Measurements from ENCODE around the gene GFRA4. TPM values are rescaled to one million over a fixed set of nuclear protein-coding genes. Genes with fewer than 3 reads are reported as not detected.
A peak's percentile ranks its signal among the peaks of the same experiment; 100 is the strongest.

The GFRA4 gene
- total RNA-seq, 1 experiment from 2014 or later = not detected

DNA sequence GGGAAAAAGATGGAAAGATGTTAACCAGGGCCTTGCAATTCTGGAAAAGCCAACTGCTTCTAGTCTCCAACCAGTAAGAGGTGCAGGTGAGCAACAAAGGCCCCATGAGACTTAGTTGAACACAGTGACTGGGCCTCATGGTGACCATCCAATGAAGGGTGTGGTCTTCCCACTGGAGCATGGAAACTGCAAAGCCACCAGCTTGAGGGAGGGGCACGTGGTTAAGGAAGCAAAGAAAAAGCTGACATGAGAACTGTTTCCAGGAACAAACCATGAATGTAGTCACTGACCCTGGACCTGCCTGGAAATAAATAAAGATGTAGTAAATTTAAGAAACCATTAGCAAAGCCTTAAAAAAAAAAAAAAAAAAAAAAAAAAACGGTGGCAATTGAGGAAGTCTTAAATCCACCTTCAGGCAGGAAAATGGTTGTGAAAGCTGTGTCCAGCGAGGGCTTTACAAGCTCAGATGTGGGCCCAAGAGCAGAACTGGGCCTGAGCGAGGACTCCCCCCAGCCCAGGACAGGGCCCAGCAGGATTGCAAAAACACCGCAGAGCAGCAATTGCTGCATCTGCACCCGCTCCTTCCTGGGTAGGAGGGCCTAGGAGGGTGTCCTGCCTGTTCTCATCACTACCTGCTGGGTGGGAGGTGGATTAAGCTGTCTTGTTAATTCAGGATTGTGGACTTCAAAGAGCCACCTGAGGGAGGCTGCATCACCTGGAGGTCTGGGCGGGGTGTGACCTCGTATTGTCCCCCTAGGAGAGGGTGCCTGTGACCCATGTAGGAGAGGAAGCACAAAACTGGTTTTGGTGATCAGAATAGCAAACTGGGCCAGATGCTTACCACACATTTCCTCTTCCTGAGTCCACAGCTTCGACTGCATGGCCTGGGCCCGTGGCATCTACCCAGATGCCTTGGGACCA, 10.3 kb downstream of the GFRA4 start:
- Mint-ChIP-seq H3K9me3 (peaks cover 8% of the 10 kb centered on the region), H3K36me3 (no peaks in the 10 kb centered on the region), H3K4me3 (no peak overlapping the region), H3K27me3 (ENCODE audit: low read depth) (peaks cover 4% of the 10 kb centered on the region; the same call in 1 of the 2 replicates), H3K27ac (no peak overlapping the region), H3K4me1 (peaks cover 2% of the 10 kb centered on the region)
- ATAC-seq = peak; percentile 69
- TF ChIP-seq, protein P1, sequence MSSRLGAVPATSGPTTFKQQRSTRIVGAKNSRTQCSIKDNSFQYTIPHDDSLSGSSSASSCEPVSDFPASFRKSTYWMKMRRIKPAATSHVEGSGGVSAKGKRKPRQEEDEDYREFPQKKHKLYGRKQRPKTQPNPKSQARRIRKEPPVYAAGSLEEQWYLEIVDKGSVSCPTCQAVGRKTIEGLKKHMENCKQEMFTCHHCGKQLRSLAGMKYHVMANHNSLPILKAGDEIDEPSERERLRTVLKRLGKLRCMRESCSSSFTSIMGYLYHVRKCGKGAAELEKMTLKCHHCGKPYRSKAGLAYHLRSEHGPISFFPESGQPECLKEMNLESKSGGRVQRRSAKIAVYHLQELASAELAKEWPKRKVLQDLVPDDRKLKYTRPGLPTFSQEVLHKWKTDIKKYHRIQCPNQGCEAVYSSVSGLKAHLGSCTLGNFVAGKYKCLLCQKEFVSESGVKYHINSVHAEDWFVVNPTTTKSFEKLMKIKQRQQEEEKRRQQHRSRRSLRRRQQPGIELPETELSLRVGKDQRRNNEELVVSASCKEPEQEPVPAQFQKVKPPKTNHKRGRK (CRISPR knock-in tag; IDR thresholded peaks at IDR 0.05; ENCODE audit: borderline replicate concordance) = no peak
- TF ChIP-seq NFATC4 (CRISPR knock-in tag; IDR thresholded peaks at IDR 0.05) (no peak), KAT7 (CRISPR knock-in tag; IDR thresholded peaks at IDR 0.05; ENCODE audit: borderline replicate concordance) (no peak), ZNF423 (CRISPR knock-in tag; IDR thresholded peaks at IDR 0.05) (peak; percentile 55)
- TF ChIP-seq, protein P2, sequence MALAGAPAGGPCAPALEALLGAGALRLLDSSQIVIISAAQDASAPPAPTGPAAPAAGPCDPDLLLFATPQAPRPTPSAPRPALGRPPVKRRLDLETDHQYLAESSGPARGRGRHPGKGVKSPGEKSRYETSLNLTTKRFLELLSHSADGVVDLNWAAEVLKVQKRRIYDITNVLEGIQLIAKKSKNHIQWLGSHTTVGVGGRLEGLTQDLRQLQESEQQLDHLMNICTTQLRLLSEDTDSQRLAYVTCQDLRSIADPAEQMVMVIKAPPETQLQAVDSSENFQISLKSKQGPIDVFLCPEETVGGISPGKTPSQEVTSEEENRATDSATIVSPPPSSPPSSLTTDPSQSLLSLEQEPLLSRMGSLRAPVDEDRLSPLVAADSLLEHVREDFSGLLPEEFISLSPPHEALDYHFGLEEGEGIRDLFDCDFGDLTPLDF (CRISPR knock-in tag; IDR thresholded peaks at IDR 0.05) = no peak
- no peak for DNase-seq (ENCODE audit: low spot score)
- ChIA-PET POLR2A (interaction anchor here (0.5 kb wide), 1 partner anchor 28 kb away, joined by 4 read pairs; no protein-coding TSS in a partner anchor), CTCF (interaction anchor here (0.5 to 2.5 kb wide), 7 partner anchors 24 to 344 kb away, joined by 3 to 10 read pairs (median 6); partner anchors contain the start of gene ADAM33)

DNA sequence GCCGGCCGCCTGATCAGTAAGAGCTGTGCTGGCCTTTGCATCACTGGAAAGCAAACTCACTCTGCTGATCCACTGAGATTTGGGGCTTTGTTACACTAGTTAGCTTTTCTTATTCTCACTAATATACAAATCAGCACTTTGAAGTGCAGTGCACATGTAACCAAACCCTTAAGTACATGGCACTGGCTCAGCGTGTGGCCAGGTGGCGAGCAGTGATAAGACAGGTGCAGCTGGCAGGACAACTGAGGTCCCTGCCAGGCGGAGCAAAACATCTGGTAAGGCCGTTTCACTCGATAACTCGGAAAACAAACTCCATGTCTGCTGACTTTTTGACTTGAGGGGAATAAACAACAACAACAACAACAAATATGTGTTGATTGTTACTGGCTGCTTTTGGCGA, 11.0 kb downstream of the GFRA4 start:
- Mint-ChIP-seq H3K4me1 (peaks cover 2% of the 10 kb centered on the region), H3K9me3 (peaks cover 8% of the 10 kb centered on the region), H3K4me3 (no peak overlapping the region), H3K36me3 (no peaks in the 10 kb centered on the region), H3K27me3 (ENCODE audit: low read depth) (peaks cover 4% of the 10 kb centered on the region; the same call in 1 of the 2 replicates), H3K27ac (no peak overlapping the region)
- ChIA-PET POLR2A (interaction anchor here (0.5 kb wide), 1 partner anchor 29 kb away, joined by 4 read pairs; no protein-coding TSS in a partner anchor), CTCF (interaction anchor here (1.1 to 2.5 kb wide), 4 partner anchors 25 to 89 kb away, joined by 6 to 10 read pairs (median 6); partner anchors contain the start of gene ADAM33)
- no peak for DNase-seq (ENCODE audit: low spot score)
- TF ChIP-seq MYBL2 (CRISPR knock-in tag; IDR thresholded peaks at IDR 0.05) = no peak
- ATAC-seq = no peak

DNA sequence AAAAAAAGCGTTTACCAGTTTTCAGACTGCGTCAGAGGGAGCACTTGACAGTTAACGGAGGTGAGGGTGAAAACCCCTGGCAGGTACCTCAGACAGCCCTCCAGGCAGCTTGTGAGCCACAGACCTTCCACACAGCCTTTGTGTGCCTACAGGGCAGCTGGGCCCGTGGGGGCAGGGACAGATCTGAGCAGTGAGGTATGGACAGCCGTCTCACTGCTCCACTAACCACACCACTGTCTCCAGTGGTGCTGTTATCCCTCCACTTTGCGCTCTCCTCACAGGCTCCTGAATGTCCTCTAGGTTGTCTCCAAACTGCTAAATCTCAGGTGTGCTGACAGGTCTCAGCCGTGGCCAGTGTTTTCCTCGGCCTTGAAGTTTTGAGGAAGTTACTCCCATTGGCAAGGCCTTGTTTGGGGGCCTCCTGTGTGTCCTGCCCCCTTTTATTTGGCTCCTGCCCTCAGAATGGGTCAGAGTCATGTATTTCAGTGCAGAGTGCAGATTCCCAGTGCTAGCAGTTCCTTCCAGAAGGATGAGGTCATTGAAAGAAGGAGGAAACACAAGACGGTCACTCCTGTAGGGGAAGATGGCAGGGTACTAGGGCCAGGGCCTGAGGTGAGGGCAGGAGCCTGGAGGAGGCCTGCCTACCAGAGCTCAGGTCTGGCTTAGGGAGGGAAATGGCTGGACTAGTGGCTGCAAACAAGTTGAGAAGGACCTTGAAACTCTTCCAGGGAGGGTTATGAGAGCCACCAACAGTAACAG, 11.8 kb downstream of the GFRA4 start:
- Mint-ChIP-seq H3K4me3 (no peak overlapping the region), H3K36me3 (no peaks in the 10 kb centered on the region), H3K27ac (peak overlapping the region; percentile 78; the same call in 1 of the 2 replicates), H3K4me1 (peaks cover 2% of the 10 kb centered on the region), H3K27me3 (ENCODE audit: low read depth) (peaks cover 4% of the 10 kb centered on the region; the same call in 1 of the 2 replicates), H3K9me3 (peaks cover 8% of the 10 kb centered on the region)
- ATAC-seq (no peak), DNase-seq (ENCODE audit: low spot score) (no peak)
- ChIA-PET CTCF (interaction anchor here (1.5 to 2.5 kb wide), 3 partner anchors 25 to 88 kb away, joined by 4 to 10 read pairs (median 6); no protein-coding TSS in a partner anchor), POLR2A (no interaction called here)
- no peak for TF ChIP-seq NR1H2 (CRISPR knock-in tag; IDR thresholded peaks at IDR 0.05)
- TF ChIP-seq FOXP1 (CRISPR knock-in tag; IDR thresholded peaks at IDR 0.05; ENCODE audit: borderline replicate concordance) = no peak
- TF ChIP-seq, protein P2 (CRISPR knock-in tag; IDR thresholded peaks at IDR 0.05) = no peak
- TF ChIP-seq, protein P3, sequence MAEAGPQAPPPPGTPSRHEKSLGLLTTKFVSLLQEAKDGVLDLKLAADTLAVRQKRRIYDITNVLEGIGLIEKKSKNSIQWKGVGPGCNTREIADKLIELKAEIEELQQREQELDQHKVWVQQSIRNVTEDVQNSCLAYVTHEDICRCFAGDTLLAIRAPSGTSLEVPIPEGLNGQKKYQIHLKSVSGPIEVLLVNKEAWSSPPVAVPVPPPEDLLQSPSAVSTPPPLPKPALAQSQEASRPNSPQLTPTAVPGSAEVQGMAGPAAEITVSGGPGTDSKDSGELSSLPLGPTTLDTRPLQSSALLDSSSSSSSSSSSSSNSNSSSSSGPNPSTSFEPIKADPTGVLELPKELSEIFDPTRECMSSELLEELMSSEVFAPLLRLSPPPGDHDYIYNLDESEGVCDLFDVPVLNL (CRISPR knock-in tag; IDR thresholded peaks at IDR 0.05; ENCODE audit: borderline replicate concordance, low read depth) = no peak
- no peak for TF ChIP-seq ATF1 (CRISPR knock-in tag; IDR thresholded peaks at IDR 0.05)
- no peak for TF ChIP-seq RELA (CRISPR knock-in tag; IDR thresholded peaks at IDR 0.05; ENCODE audit: borderline replicate concordance)
- TF ChIP-seq, protein P4, sequence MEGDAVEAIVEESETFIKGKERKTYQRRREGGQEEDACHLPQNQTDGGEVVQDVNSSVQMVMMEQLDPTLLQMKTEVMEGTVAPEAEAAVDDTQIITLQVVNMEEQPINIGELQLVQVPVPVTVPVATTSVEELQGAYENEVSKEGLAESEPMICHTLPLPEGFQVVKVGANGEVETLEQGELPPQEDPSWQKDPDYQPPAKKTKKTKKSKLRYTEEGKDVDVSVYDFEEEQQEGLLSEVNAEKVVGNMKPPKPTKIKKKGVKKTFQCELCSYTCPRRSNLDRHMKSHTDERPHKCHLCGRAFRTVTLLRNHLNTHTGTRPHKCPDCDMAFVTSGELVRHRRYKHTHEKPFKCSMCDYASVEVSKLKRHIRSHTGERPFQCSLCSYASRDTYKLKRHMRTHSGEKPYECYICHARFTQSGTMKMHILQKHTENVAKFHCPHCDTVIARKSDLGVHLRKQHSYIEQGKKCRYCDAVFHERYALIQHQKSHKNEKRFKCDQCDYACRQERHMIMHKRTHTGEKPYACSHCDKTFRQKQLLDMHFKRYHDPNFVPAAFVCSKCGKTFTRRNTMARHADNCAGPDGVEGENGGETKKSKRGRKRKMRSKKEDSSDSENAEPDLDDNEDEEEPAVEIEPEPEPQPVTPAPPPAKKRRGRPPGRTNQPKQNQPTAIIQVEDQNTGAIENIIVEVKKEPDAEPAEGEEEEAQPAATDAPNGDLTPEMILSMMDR (IDR thresholded peaks at IDR 0.05) = no peak
- TF ChIP-seq, protein P5, sequence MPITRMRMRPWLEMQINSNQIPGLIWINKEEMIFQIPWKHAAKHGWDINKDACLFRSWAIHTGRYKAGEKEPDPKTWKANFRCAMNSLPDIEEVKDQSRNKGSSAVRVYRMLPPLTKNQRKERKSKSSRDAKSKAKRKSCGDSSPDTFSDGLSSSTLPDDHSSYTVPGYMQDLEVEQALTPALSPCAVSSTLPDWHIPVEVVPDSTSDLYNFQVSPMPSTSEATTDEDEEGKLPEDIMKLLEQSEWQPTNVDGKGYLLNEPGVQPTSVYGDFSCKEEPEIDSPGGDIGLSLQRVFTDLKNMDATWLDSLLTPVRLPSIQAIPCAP (CRISPR knock-in tag; IDR thresholded peaks at IDR 0.05) = no peak
- TF ChIP-seq ZNF138 (CRISPR knock-in tag; conservative IDR thresholded peaks at IDR 0.05) = no peak
- no peak for TF ChIP-seq ESRRA (CRISPR knock-in tag; IDR thresholded peaks at IDR 0.05; ENCODE audit: borderline replicate concordance)

All from WTC11 (cell line).